ENCODE data around the gene AAGAB. TPM values are rescaled to one million over a fixed set of nuclear protein-coding genes. Genes with fewer than 3 reads are reported as not detected.
"Not testable (repeated sequence)": the region's sequence is repeated elsewhere in the genome, so short reads cannot be mapped to it uniquely, and the experiment has no call there.

Gene AAGAB
- polyA plus RNA-seq, 1 donor from 2014 or later = 43.1 TPM

- Mint-ChIP-seq H3K9me3 (no peaks in the 10 kb centered on the region), H3K36me3 (peaks cover 16% of the 10 kb centered on the region), H3K4me3 (no peak overlapping the region), H3K27me3 (no peaks in the 10 kb centered on the region), H3K4me1 (peaks cover 33 to 55% (median 43%) of the 10 kb centered on the region in 3 donors), H3K27ac (peak overlapping the region in 1 of 3 donors; percentile 17)
Observed at GRCh38 chr15:67156426-67156825, 98.0 kb downstream of the AAGAB start.

GRCh38 chr15:67154249-67154648 lies 100.2 kb downstream of the AAGAB start:
- H3K4me3 Mint-ChIP-seq = no peak overlapping the region
- H3K36me3 Mint-ChIP-seq = peaks cover 16% of the 10 kb centered on the region
- no peak overlapping the region for H3K27ac Mint-ChIP-seq
- H3K27me3 Mint-ChIP-seq = no peaks in the 10 kb centered on the region
- no peaks in the 10 kb centered on the region for H3K9me3 Mint-ChIP-seq
- H3K4me1 Mint-ChIP-seq = peaks cover 32 to 54% (median 39%) of the 10 kb centered on the region in 3 donors

- Mint-ChIP-seq H3K4me1 (peaks cover 44 to 59% (median 47%) of the 10 kb centered on the region in 3 donors), H3K36me3 (peaks cover 16% of the 10 kb centered on the region), H3K4me3 (peak overlapping the region in 1 of 4 donors; percentile 39)
- H3K9me3 Mint-ChIP-seq, H3K27ac Mint-ChIP-seq, H3K27me3 Mint-ChIP-seq: not testable (repeated sequence)
Observed at GRCh38 chr15:67153044-67153443, 101.4 kb downstream of the AAGAB start.

- Mint-ChIP-seq H3K27me3 (no peaks in the 10 kb centered on the region), H3K4me3 (peak overlapping the region in 2 of 4 donors; percentile 39 to 58), H3K36me3 (peaks cover 14% of the 10 kb centered on the region), H3K9me3 (no peaks in the 10 kb centered on the region), H3K27ac (no peak overlapping the region), H3K4me1 (peaks cover 50 to 59% (median 50%) of the 10 kb centered on the region in 3 donors)
Observed at GRCh38 chr15:67152429-67152828, 102.0 kb downstream of the AAGAB start.

Other genes with a start within 250 kb of the AAGAB start
- 32.4 TPM for gene SMAD3, start 189.1 kb downstream of the AAGAB start, polyA plus RNA-seq
- 0.13 TPM for gene IQCH, start 125 bp upstream of the AAGAB start, polyA plus RNA-seq

All from IgD-negative memory B cell (primary cell).